HG02840 (cell line): ENCODE data around the gene MMP3.

Experiments
- ATAC-seq: cut with Tn5 transposase; IDR thresholded peaks from one replicate; pipeline ENCODE4 v1.9.1; 2021; ENCODE audit warnings: mild to moderate bottlenecking, moderate library complexity, moderate number of reproducible peaks; ENCODE audit not compliant: unreplicated experiment, low FRiP score

MMP3 gene

DNA sequence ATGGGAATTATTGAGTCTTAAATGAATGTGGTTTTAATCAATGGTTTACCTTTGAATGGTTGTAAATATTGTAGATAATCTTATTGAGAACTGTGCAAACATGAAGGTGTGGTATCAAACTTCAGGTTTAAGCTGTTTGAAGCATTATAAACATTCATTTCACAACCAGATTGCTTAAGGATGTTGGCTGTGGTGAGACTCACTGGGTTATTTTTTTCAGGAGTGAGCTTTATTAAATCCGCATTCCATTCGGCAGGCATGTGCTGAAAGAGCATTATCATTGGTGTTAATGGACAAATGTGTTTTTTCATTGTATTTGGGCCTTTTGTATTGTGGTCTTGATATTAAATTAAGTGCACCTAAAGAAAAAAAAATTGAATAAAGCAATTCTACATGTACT lies 9.7 kb downstream of the MMP3 start:
- ATAC-seq, result no peak

DNA sequence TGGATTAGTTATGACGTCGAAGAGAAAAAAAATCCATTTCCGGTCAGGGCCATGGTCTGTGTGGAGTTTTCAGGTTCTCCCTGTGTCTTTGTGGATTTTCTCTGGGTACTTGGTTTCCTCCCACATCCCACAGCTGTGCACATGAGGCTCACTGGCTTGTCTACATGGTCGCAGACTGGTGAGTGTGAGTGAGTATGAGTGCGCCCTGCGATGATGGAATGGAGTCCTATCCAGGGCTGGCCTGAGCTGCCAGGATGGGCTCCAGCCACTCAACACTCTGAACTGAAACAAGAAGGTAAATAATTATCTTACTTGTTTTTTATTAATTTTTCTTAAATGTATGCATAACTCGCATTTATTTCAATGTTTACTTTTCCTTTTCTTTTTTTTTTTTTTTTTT lies 10.8 kb downstream of the MMP3 start:
- ATAC-seq, result no peak

DNA sequence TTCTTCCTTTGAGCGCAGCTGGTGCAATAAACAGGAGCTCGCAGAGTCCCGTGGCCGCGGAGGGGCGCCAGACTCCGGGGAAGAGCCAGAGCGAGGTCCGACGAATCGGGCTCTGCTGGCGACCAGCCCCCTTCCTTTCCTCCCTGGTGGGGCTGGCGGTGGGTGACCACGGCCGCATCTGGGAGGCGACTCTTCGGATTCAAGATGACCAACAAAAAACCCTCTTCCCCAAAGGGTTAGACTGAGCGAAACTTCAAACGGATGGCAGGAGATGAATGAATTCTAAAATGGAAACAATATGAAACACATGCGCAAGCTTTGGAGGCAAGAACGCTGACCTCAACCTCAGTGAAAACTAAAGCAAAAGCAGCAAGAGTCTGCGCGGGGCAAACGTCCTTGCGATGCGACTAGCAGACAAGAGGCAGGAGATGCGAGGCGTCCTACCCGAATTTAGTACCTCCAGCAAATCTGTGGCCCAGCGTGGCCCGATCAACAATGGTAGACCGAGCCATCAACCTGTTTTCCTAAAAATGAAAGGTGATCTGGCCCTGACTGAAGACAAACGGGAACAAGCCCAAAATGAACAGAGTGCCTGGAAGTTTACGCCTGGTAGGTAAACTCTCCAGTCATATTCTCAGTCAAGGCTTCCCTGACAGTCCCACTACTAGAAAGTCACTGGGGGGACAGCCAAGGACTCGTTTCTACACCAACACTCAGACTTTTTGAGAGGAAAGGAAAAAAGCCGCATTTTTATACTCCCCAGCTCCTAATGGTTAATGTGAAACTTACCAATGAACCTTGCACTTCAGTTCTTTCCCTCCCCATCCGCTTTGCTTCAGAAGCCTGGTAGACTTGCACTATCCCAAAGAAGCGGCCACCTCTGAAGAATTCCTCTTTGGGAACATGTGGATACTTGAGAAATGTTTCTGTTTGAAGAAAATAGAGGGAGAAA lies 11.6 kb downstream of the MMP3 start:
- ATAC-seq, result no peak

DNA sequence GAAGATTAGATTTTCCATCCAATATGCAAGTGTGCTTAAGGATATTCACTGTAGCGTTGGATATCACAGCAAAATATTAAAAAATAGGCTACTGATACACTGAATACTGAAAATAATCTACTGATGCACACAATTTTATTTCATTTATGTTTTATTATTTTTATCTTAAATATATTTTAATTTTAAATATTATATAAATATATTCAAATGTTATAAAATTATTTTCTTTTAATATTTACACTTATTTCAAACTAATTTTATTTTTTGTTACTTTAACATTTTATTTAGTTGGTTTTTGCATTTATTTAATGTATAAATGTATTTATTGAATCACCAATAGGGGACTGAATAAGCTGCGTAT lies 12.3 kb downstream of the MMP3 start:
- no peak for ATAC-seq

DNA sequence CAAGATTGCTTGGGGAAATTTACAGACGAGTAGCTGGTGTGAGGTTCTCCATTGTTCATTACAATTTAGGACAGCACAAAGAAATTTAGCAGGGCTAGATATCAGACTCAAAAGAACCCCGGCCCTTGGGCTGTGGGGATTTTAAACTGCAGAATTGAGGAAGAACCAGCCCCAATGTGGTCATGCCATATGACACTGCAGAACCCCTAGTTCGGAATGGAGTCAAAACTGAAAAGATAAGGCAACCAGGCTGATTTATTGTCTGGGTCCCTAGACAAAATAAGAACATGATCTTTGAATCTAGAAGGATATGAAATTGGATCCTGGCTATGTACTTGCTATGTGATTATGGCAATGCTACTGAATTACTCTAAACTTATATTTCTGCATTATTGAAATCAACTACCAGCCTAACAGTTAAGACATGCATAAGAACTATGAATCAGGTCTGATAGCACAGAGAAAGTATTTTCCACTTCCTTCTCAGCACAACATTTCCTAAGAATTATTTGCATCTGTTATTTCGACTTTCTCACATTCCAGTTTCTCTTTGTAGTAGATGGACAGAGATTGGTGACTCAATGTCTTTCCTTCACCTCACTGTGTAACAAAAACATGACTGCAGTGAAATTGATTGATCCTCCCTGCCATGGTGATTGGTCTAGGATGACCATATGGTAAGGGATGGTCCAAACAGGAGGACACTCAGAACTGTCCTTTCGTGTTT lies 13.2 kb downstream of the MMP3 start:
- ATAC-seq, result no peak

DNA sequence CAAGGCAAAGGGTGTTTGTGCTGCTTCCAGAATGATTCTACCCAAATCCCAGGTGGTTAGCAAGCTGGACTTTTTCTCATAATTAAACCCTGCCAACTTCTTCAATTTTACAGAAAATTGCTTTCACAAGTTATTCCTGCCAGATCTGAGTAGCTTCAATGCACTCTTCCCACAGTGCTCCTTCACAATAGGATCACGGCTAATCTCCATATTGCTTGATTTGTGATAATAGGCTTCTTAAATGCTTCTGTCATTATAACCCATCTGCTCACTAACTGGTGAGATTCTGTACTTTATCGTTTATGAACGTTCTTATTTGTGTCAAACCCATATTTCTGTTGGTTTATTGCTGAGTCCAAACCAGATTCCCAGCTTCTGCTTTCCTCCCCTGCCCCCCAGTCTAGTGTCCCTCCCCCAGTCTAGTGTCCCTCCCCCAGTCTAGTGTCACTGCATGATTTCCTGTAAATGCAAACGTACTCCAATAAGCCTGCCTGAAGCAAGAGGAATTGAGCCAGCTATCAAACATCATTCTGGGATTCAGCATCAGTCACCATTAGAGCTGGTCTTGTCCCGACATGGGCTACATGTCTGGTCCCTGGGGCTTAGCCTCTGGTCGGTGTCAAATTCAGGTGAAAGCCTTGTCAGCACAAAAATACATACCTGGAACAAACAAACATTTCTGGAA lies 14.0 kb downstream of the MMP3 start:
- no peak for ATAC-seq

DNA sequence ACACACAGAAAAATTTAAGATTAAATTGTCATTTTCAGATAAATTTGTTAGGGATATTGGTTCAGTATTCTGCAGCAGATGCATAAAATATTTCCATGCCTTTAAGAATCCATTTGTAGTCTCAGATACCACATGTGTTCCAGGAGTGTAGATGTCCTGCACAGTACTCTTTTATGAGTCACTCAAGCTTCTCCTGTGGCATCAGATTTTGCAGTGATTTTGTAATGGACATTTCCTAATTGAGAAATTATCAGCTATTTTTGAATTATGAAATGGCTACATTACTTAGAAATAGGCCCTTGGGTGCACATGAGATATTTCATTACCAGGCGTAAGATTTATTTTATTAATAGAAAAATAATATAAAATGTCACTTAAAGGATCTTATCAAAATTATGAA lies 18.9 kb downstream of the MMP3 start:
- ATAC-seq, result no peak

DNA sequence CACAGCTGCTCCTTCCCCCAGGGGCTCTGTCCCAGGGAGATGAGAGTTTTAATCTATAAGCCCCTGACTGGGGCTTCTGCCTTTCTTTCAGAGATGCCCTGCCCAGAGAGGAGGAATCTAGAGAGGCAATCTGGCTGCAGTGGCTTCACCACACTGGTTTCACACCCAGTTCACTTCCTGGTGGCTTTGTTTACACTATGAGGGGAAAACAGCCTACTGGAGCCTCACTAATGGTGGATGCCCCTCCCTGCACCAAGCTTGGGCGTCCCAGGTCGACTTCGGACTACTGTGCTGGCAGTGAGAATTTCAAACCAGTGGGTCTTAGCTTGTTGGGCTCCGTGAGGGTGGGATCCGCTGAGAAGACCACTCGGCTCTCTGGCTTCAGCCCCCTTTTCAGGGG lies 23.9 kb downstream of the MMP3 start:
- no peak for ATAC-seq

DNA sequence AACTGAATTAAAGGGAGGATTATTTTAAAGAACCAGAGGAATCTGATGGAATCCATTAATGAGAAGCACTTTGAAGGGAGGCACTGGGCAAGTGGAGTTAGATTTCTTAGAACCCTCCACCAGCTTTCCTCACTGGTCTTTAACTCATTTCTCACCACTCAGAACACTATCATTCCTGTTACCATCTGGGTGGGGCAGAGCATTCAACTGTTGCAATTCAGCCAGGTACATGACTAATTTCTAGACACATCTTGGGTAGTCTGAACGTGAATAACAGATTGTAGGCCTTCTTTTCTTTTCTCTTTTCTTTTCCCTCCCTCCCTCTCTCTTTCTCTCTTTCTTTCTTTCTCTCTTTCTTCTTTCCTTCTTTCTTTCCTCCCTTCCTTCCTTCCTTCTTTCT lies 29.9 kb downstream of the MMP3 start:
- no peak for ATAC-seq

DNA sequence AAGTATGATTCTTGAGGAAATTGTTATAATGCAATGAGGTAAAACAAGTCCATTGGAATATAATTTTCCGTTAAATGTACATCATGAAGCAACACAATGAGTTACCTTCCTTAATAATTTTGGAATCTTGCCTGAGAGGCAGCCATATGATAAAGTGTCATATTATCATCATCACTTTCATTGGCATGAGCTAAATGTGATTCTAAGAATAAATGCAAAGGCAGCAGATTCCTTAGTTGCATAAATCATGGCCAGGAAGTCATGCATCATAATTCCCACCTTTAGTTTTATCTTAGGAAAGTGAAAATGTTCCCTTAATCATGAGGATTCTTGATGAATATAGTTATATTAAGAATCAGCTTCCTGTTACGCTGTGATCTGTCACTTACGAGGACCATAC lies 31.2 kb downstream of the MMP3 start:
- ATAC-seq, result no peak

DNA sequence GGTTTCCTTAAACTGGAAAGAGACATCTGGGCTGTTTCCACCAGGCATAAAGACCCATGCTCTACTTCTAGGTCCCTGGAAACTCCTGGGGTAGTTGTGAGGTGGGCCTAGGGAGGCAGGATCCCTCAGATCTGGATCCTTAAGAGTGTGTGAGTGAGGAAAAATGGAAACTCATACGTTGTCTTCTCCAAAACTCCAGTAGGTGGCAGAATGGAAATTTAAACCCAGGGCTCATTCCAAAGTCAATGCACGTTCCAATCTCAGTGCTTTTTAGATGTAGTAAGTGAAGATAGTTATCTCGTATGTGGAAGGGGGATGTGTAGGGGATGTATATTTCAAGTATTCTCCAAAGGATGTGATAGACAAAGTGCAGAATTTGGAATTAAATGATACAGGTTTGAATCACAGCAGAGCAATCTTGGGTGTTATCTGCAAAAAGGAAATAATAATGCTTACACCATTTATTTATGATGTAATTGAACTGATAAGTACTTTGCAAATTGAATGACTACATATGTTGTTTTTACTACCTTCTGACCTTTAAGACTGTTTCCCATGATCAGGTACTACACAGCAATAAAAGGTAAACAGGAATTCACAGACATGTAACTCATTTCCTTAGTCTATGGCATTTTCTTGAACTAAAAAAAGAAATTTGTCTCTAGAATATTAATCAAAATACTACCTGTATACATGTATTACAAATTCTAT lies 32.3 kb downstream of the MMP3 start:
- ATAC-seq, result no peak

DNA sequence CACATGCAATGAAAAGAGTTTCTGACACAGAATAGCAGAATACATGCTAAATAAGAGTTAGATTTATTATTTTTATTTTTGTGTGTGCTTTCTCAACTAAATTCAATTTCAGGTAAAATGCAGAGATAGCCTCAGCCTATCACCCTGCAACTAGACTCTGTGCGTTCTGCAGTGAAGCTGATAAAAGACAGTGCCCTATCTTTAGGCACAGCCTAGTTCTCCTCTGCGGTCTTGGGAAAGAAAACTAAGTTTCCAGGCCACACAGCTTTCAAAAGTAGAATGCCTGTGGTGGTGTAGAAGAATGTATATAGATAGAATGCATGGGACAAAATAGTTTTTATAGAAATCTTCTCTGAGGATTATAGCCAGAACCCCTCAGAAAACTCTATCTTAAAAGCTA lies 33.4 kb downstream of the MMP3 start:
- ATAC-seq, result no peak

DNA sequence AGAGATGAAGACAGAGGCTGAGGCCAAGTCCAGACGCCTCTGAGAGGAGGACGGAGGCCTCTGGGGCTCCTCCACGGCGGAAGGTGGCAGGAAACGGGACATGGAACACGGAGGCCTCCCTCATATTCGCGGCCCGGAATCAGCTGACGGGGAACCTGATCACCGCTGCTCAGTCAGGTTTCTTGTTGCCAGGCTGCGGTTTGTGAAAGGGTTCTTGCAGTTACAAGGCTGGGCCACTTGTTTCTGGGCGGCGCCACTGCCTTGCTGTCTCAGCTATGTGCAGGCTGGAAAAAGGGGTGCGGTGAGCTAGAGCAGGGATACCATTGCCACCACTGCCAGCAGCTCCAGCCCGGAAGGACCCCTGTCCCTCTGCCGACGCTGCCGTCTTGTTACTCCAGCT lies 35.5 kb downstream of the MMP3 start:
- ATAC-seq, result no peak

DNA sequence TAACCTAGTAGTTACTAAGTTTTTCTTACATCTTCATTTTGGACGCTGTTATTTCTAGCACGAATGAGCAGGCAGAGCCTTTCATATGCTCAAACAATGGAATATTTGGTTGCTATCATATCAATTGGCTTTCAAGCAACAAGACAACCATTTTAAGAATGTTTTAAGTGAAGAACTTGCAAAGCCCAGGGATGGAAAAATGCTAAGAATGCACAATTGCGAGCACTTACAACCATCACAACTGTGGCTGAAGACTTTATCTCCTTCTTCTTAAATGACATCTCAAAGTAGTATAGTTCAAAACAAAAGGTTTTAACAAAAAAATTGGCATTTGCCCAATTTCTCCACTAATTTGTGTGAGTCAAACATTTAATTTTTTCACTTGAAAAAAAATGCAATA lies 37.1 kb downstream of the MMP3 start:
- ATAC-seq, result no peak

DNA sequence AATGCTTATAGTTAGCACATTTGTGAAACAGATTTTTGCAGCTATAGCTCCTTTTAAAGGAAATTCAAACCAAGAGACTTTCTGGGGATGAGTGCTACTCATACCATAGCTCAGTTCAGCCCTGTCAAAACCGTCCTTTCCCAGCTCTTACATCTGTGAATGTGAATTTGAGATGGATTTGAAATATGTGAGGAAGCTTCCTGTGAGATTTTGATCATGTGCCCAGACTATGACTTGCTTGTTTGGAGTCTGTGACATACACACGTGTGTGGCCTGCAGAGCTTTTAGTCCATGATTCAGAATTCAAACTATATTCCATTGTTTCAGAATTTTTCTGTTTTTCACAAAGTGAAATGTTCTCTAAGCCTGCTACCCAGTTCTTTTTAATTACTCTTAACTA lies 41.1 kb downstream of the MMP3 start:
- no peak for ATAC-seq

DNA sequence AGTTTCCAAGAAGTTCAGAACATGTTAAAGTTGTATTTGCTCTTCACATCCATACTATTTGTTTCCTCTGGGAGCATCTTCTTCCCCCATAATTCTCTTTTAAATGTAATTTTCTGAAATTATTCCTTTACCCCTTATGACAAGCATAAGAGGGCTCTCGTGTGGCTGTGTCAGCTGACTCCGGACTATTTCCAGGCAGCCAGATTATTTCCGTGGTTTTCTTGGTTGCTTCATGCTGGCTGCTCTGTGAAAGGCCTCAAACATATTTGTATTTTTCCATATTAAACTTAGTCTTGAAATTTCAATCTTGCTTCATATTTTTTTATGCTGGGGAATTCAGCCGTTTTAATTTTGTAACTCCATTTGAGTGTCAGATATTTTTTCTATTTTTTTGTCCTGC lies 42.6 kb downstream of the MMP3 start:
- no peak for ATAC-seq

DNA sequence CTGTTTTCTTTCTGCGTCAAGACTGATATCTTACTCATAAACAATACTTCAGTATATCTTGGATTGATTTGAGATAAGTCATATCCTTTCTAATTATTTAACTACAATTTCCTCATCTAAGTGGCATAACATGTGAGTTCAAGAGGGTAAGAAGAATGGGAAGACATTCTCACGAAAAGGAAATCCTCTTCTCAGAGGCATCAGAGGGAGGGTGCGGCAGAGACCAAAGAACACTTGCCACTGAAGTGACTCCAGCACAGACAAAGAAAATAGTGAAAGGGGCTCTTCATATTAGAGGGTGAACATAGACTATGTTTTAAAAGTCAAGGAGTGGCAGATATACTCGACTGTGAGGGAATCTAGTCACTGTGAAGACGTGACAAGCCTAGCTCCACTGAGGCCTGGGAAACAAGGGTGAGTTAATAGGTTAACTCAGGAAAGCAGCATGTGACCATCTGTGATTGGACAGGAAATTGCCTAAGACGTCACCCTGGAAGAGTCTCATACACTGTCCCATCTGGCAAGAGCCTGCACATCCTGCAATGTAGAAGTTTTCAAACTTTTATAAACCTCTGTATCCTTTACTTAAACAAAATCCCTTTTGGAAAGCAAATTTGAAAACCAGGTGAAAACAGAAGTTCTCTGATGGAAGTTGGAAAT lies 43.6 kb downstream of the MMP3 start:
- no peak for ATAC-seq

DNA sequence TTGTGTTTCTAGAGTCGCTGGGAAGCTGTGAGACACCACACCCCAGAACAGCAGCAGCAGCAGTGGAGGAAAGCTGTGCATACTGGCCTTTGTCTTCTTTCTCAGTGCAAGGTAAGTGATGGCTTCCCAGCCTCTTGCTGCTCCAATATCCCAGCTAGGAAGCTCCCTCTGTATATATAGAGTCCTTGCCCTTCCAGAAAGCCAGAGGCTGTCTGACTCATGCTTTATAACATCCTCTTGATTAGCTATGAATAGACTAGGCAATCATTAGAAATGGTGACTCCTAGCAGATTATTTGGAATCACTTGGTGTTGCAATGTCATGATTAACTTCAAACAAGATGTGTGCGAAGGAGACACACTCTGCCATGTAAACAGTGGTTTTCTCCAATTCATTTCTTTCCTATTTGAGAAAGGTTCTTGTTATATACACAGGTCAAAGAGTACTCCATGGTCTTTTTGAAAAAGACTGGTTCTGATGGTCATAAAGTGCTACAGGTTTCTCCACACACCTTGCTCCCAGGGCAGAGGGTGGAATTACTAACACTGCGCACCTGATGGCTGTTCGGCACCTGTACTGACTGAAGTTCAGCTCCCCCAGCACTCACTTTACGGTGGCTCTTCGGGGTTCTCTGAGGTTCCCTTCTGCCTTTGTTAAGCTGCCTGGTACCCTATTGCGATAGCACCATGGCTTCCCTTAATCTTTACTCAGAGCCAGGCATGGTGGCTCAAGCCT lies 45.2 kb downstream of the MMP3 start, which contains the start of gene MMP1:
TSS of gene MMP1 (minus strand) at position 149 of the 735 bp plus-strand sequence. CDS start at position 81, 68 bp downstream.
- no peak for ATAC-seq

DNA sequence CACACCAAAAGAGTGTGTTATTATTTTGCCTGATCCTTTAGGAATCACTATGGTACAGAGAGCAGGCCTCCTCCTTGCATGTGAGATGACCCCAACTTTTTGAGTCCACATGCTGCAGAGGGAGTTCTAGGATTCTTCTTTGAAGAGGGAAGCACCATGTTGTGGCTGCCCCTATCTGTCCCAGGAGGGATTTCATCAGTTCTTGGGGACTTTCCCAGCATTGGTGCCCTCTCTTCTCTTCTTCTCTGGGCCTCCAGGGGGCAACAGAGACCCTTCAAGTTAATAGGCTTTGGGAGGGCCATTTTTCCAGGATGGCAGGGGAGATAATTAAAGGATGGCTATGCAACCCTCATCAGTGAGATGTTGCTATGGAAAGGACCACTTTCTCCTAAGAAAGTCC lies 49.0 kb downstream of the MMP3 start:
- peak; percentile 89 for ATAC-seq
